Esophagus muscularis mucosa (tissue), 4 donors: ENCODE results near the gene FNIP1. TPM values are rescaled to one million over a fixed set of nuclear protein-coding genes. Genes with fewer than 3 reads are reported as not detected.

Experiments
- DNase-seq: peaks from one replicate; pipeline ENCODE4 v3.0.0-alpha.2; 2017; ENCODE audit errors: extremely low spot score
- H3K27ac ChIP-seq, 4 donors: fragments of 200-600 bp; sonication (generic); replicated peaks in 1 of 4; 1 replicate in 3 of 4; 2 replicates in 1 of 4; pipeline ENCODE4 v1.5.1; 2016 to 2019; ENCODE audit warnings: mild to moderate bottlenecking in 1 of 4
- H3K27me3 ChIP-seq, 4 donors: fragments of 200-600 bp; sonication (generic); one replicate each; pipeline versions ENCODE4 v1.5.1 to v1.6.0; 2016 to 2019
- H3K36me3 ChIP-seq, 4 donors: fragments of 200-600 bp; sonication (generic); one replicate each; pipeline ENCODE4 v1.5.1; 2016 to 2019
- H3K4me1 ChIP-seq, 4 donors: fragments of 200-600 bp; sonication (generic); one replicate each; pipeline ENCODE4 v1.5.1; 2016 to 2019
- H3K4me3 ChIP-seq, 4 donors: fragments of 200-600 bp; sonication (generic); 1 replicate in 2 of 4; 2 replicates in 2 of 4; pipeline ENCODE4 v1.5.1; 2016 to 2019; ENCODE audit warnings: mild to moderate bottlenecking in 4 of 4, moderate library complexity in 1 of 4
- H3K9me3 ChIP-seq, 4 donors: fragments of 200-600 bp; sonication (generic); 1 replicate in 3 of 4; 2 replicates in 1 of 4; pipeline ENCODE4 v1.5.1; 2016 to 2019
- EP300 ChIP-seq: sonication (generic); formaldehyde crosslinking; IDR thresholded peaks from one replicate; pipeline ENCODE4 v1.6.1; 2017; ENCODE audit warnings: antibody characterized with exemption
- POLR2A ChIP-seq: fragments of 450-650 bp; IDR thresholded peaks from one replicate; pipeline ENCODE4 v1.6.1; 2017; ENCODE audit warnings: antibody characterized with exemption, moderate library complexity, mild to moderate bottlenecking, low read depth
- POLR2AphosphoS5 ChIP-seq, 2 donors: sonication (generic); formaldehyde crosslinking; IDR thresholded peaks; one replicate each; pipeline ENCODE4 v1.6.1; 2017; ENCODE audit warnings: antibody characterized with exemption in 2 of 2
- WGBS: methylation state at CpG from one replicate; pipeline ENCODE4 v1.1.5; 2018; 5-methylcytosine and 5-hydroxymethylcytosine counted together
- intact Hi-C: fragments of 100-400 bp; cut with DNase I; formaldehyde crosslinking; loops from one replicate; pipeline ENCODE4 v1.15.1; 2023
- total RNA-seq, 4 donors: library from RNA; depleted of rRNA; stranded (reverse); fragments of >200 nt; gene quantifications; one replicate each; pipeline versions ENCODE4 v1.1.0 to v1.2.1, GENCODE V29; 2016
- TF ChIP-seq, protein P1 (sequence below), 3 experiments: fragments of 200-600 bp in 2 of 3; fragments of 450-650 bp in 1 of 3; sonication (generic) in 2 of 3; IDR thresholded peaks; one replicate each; pipeline ENCODE4 v1.5.1; 2017 to 2019; ENCODE audit warnings: antibody characterized with exemption in 3 of 3, mild to moderate bottlenecking in 2 of 3, moderate library complexity in 1 of 3

FNIP1 gene
- total RNA-seq, 4 donors from 2014 or later = 36.6 to 52.7 (median 50.1) TPM

GRCh38 chr5:131824631-131825030, 27.8 kb upstream of the FNIP1 start:
- TF ChIP-seq POLR2A (no peak), POLR2AphosphoS5 (IDR thresholded peaks at IDR 0.05) (no peak)
- H3K4me3 ChIP-seq = no peak overlapping the region
- H3K27me3 ChIP-seq = no peaks in the 10 kb centered on the region
- no peak overlapping the region for H3K27ac ChIP-seq
- intact Hi-C loops = no loop called here
- no peak for DNase-seq
- no peaks in the 10 kb centered on the region for H3K4me1 ChIP-seq
- H3K9me3 ChIP-seq = peaks cover 0 to 23% (median 7%) of the 10 kb centered on the region in 4 donors
- no peaks in the 10 kb centered on the region for H3K36me3 ChIP-seq
- WGBS = 83% methylated on average over 1 of the region's 1 CpG

DNA sequence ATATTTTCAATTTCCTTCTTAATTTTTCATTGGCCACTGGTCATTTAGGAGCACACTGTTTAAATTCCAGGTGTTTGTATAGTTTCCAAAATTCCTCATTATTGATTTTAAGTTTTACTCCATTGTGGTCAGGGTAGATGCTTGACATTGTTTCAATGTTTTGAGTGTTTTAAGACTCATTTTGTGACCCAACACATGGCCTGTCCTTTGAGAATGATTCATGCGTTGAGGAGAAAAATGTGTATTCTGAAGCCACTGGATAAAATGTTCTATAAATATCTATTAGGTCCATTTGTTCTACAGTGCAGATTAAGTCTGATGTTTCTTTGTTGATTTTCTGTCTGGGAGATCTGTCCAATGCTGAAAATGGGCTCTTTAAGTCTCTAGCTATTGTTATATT, 24.4 kb upstream of the FNIP1 start:
- TF ChIP-seq POLR2AphosphoS5 (IDR thresholded peaks at IDR 0.05) = no peak
- TF ChIP-seq EP300 = no peak
- no peak for TF ChIP-seq POLR2A
- TF ChIP-seq, protein P1, sequence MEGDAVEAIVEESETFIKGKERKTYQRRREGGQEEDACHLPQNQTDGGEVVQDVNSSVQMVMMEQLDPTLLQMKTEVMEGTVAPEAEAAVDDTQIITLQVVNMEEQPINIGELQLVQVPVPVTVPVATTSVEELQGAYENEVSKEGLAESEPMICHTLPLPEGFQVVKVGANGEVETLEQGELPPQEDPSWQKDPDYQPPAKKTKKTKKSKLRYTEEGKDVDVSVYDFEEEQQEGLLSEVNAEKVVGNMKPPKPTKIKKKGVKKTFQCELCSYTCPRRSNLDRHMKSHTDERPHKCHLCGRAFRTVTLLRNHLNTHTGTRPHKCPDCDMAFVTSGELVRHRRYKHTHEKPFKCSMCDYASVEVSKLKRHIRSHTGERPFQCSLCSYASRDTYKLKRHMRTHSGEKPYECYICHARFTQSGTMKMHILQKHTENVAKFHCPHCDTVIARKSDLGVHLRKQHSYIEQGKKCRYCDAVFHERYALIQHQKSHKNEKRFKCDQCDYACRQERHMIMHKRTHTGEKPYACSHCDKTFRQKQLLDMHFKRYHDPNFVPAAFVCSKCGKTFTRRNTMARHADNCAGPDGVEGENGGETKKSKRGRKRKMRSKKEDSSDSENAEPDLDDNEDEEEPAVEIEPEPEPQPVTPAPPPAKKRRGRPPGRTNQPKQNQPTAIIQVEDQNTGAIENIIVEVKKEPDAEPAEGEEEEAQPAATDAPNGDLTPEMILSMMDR (IDR thresholded peaks at IDR 0.05) = no peak
- H3K4me1 ChIP-seq = no peaks in the 10 kb centered on the region
- WGBS = 74% methylated on average over 1 of the region's 1 CpG
- no peak overlapping the region for H3K4me3 ChIP-seq
- intact Hi-C loops = no loop called here
- H3K9me3 ChIP-seq = peaks cover 0 to 18% (median 7%) of the 10 kb centered on the region in 4 donors
- no peaks in the 10 kb centered on the region for H3K27me3 ChIP-seq
- H3K36me3 ChIP-seq = no peaks in the 10 kb centered on the region
- DNase-seq = no peak
- H3K27ac ChIP-seq = no peak overlapping the region

DNA sequence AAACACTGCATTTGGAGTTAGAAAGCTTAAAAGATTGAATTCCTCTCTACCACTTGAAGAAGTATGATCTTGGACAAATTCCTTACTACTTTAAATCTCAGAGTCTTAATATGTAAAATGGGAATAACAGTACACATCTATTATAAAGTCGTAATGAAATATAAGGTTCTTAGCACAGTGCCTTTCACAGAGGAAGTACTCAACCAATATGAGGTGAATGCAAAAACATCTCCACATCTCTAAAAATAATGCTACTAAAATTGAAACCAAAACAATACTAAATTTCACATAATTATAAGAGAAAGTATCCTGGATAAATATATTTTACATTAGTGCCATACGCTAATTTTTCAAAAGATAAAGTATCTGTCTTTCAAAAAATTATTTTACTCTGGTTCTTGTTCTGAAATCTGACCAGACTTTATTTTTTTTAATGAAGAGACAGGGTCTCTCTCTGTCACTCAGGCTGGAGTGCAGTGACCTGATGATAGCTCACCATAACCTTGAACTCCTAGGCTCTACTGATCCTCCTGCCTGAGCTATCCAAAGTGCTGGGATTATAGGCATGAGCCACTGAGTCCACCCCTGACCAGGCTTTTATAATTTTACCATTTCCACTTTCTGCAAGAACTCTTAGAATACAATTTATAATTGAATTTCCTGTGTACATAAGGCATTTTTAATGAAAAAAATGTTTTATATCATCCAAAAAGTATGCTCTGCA, 21.3 kb upstream of the FNIP1 start:
- DNase-seq = no peak
- H3K4me3 ChIP-seq = no peak overlapping the region
- H3K9me3 ChIP-seq = no peaks in the 10 kb centered on the region
- intact Hi-C loops = no loop called here
- H3K27ac ChIP-seq = no peak overlapping the region
- TF ChIP-seq POLR2A = no peak
- TF ChIP-seq EP300 = no peak
- TF ChIP-seq POLR2AphosphoS5 (IDR thresholded peaks at IDR 0.05) = no peak
- TF ChIP-seq, protein P1 (IDR thresholded peaks at IDR 0.05) = no peak
- H3K27me3 ChIP-seq = no peaks in the 10 kb centered on the region
- no peaks in the 10 kb centered on the region for H3K4me1 ChIP-seq
- 97% methylated on average over 2 of the region's 2 CpGs for WGBS
- H3K36me3 ChIP-seq = no peaks in the 10 kb centered on the region

DNA sequence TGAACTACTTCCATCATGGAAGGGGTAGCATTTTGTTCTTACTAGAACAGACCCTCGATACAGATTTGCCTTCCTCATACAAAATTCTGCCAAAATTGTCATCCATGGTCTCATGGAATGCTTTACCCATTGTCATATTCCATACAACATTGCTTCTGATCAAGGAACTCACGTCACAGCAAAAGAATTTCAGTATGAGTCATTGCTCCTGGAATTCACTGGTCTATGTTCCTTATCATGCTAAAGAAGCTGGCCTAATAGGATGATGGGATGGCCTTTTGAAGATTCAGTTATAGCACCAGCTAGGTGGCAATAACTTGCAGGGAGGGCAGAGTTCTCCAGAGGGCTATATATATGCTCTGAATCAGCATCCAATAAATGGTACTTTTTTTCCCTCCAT, 18.2 kb upstream of the FNIP1 start:
- no peak overlapping the region for H3K27ac ChIP-seq
- H3K9me3 ChIP-seq = no peaks in the 10 kb centered on the region
- no peak overlapping the region for H3K4me3 ChIP-seq
- intact Hi-C loops = loop anchor here (5.0 kb wide), 1 partner anchor 228 kb away; no protein-coding TSS in a partner anchor
- H3K4me1 ChIP-seq = peaks cover 7 to 16% (median 14%) of the 10 kb centered on the region in 4 donors
- TF ChIP-seq, protein P1 (IDR thresholded peaks at IDR 0.05) = no peak
- TF ChIP-seq POLR2A (no peak), POLR2AphosphoS5 (IDR thresholded peaks at IDR 0.05) (no peak), EP300 (no peak)
- no peaks in the 10 kb centered on the region for H3K27me3 ChIP-seq
- no peaks in the 10 kb centered on the region for H3K36me3 ChIP-seq
- 50% methylated on average over 2 of the region's 2 CpGs for WGBS
- no peak for DNase-seq

DNA sequence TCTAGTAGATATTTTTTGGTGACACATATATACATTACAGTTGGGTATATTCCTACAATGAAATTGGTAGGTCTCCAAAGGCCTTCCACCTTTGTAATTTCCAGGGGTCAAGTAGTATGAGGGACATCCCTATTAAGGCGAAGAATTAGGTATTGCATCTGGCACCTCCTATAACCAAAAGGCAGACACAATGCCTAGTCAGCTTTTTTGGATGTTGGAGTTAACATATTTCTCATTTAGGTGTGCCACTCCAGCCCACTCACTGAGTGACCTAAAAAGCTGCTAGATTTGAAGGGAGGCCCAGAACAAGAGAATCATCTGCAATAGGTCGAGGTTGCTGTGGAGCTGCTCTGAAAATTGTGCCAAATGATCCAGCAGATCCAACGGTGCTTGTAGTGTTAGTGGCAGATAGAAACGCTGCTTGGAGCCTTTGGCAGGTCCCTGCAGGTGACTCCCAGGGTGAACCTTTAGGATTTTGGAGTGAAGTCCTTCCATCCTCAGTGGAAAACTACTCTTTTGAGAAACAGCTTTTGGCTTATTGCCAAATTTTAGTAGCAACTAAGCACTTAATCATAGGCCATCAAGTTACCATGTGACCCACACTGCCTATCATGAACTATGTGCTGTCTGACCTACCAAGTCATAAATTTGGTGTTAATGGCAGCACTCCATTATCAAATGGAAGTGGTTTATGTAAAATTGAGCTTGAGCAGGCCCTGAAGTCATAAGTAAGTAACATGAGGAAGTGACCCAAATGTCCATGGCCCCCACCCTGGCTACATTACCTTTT, 15.7 kb upstream of the FNIP1 start:
- H3K9me3 ChIP-seq = no peaks in the 10 kb centered on the region
- no peak overlapping the region for H3K4me3 ChIP-seq
- WGBS = 65% methylated on average over 3 of the region's 4 CpGs
- intact Hi-C loops = loop anchor here (5.0 kb wide), 1 partner anchor 225 kb away; no protein-coding TSS in a partner anchor
- peaks cover 7 to 16% (median 14%) of the 10 kb centered on the region in 4 donors for H3K4me1 ChIP-seq
- no peak overlapping the region for H3K27ac ChIP-seq
- H3K27me3 ChIP-seq = no peaks in the 10 kb centered on the region
- TF ChIP-seq POLR2AphosphoS5 (IDR thresholded peaks at IDR 0.05) (no peak), POLR2A (no peak), EP300 (no peak)
- TF ChIP-seq, protein P1 (IDR thresholded peaks at IDR 0.05) = no peak
- H3K36me3 ChIP-seq = no peaks in the 10 kb centered on the region
- no peak for DNase-seq
